B cell (primary cell): Measurements from ENCODE around the gene LMTK3. TPM values are rescaled to one million over a fixed set of nuclear protein-coding genes. Genes with fewer than 3 reads are reported as not detected.

Experiments
- ATAC-seq: fragments of 200-7000 bp; cut with Tn5 transposase; one replicate; pipeline ENCODE4 v1.10.0; 2021; ENCODE audit warnings: low read depth, mild to moderate bottlenecking, moderate number of reproducible peaks, moderate library complexity
- CTCF ChIA-PET: fragments of 350-600 bp; sonication (Branson Sonifier 250); formaldehyde crosslinking; loops from one replicate; lab custom pipeline; 2021; ENCODE audit warnings: antibody characterized with exemption, inconsistent platforms; lab: Charles Lee
- POLR2A ChIA-PET: fragments of 350-600 bp; sonication (Branson Sonifier 250); formaldehyde crosslinking; loops from one replicate; lab custom pipeline; 2021; ENCODE audit warnings: antibody characterized with exemption; lab: Charles Lee
- DNase-seq: peaks from one replicate; pipeline ENCODE4 v3.0.0; 2013
- H2AFZ ChIP-seq: 2 replicates; pipeline ENCODE4 v1.6.1; 2012; ENCODE audit warnings: mild to moderate bottlenecking, low read depth, low read length; ENCODE audit not compliant: insufficient read depth, poor library complexity, severe bottlenecking
- H3K27ac ChIP-seq, 2 donors: 1 replicate in 1 of 2; 2 replicates in 1 of 2; pipeline ENCODE4 v1.5.1; 2012 to 2013; ENCODE audit warnings: low read length in 2 of 2, mild to moderate bottlenecking in 2 of 2, moderate library complexity in 1 of 2
- H3K27me3 ChIP-seq, 4 experiments: fragments of 200-600 bp in 1 of 4; sonication (generic) in 1 of 4; replicated peaks in 1 of 4; 1 replicate in 2 of 4; 2 replicates in 2 of 4; pipeline versions ENCODE4 v1.6.1 to v1.7.0; 2013 to 2016; ENCODE audit warnings: low read length in 3 of 4, mild to moderate bottlenecking in 2 of 4, mixed read lengths in 1 of 4, moderate library complexity in 1 of 4; ENCODE audit not compliant: insufficient read depth in 4 of 4, control insufficient read depth in 3 of 4; ENCODE audit errors: control extremely low read depth in 1 of 4
- H3K36me3 ChIP-seq, 2 experiments: replicated peaks in 1 of 2; 1 replicate in 1 of 2; 2 replicates in 1 of 2; pipeline versions ENCODE4 v1.6.1 to v1.7.1; 2013; ENCODE audit warnings: low read length in 1 of 2; ENCODE audit not compliant: insufficient read depth in 2 of 2, control insufficient read depth in 1 of 2; ENCODE audit errors: control extremely low read depth in 1 of 2, extremely low read depth in 1 of 2
- H3K4me1 ChIP-seq, 2 donors: fragments of 200-600 bp in 1 of 2; sonication (generic) in 1 of 2; 1 replicate in 1 of 2; 2 replicates in 1 of 2; pipeline versions ENCODE4 v1.5.1 to v1.6.1; 2013 to 2017; ENCODE audit warnings: low read length in 2 of 2; ENCODE audit not compliant: control insufficient read depth in 2 of 2, insufficient read depth in 2 of 2
- H3K4me2 ChIP-seq: replicated peaks from 2 replicates; pipeline ENCODE3; 2012; ENCODE audit warnings: mild to moderate bottlenecking, low read depth, low read length; ENCODE audit not compliant: poor library complexity, severe bottlenecking
- H3K4me3 ChIP-seq, 5 experiments: fragments of 200-600 bp in 1 of 5; sonication (generic) in 1 of 5; 1 replicate in 3 of 5; 2 replicates in 2 of 5; pipeline versions ENCODE4 v1.5.1 to v1.7.0; 2011 to 2016; ENCODE audit warnings: low read length in 4 of 5, mild to moderate bottlenecking in 4 of 5, low read depth in 2 of 5, control low read depth in 1 of 5, moderate library complexity in 1 of 5; ENCODE audit not compliant: insufficient read depth in 1 of 5; ENCODE audit errors: control extremely low read depth in 1 of 5, extremely low read depth in 1 of 5
- H3K79me2 ChIP-seq: fragments of 200-600 bp; sonication (generic); one replicate; pipeline ENCODE4 v1.6.0; 2016; ENCODE audit warnings: low read length; ENCODE audit not compliant: control insufficient read depth, insufficient read depth
- H3K9ac ChIP-seq: fragments of 200-600 bp; sonication (generic); 2 replicates; pipeline ENCODE4 v1.6.1; 2017; ENCODE audit warnings: mild to moderate bottlenecking, low read length, moderate library complexity
- H3K9me3 ChIP-seq, 3 donors: one replicate each; pipeline versions ENCODE4 v1.6.1 to v1.7.1; 2013; ENCODE audit warnings: low read length in 2 of 3; ENCODE audit not compliant: control insufficient read depth in 2 of 3, insufficient read depth in 1 of 3; ENCODE audit errors: control extremely low read depth in 1 of 3
- H4K20me1 ChIP-seq: 2 replicates; pipeline ENCODE4 v1.6.0; 2012; ENCODE audit warnings: mild to moderate bottlenecking, low read length; ENCODE audit not compliant: insufficient read depth, control insufficient read depth, poor library complexity, severe bottlenecking
- H3K27ac Mint-ChIP-seq: one replicate; pipeline ENCODE4 v1.8.0; 2021; ENCODE audit warnings: mixed read lengths
- H3K27me3 Mint-ChIP-seq: one replicate; pipeline ENCODE4 v1.8.0; 2021; ENCODE audit warnings: mixed read lengths
- H3K4me1 Mint-ChIP-seq: one replicate; pipeline ENCODE4 v1.8.0; 2021; ENCODE audit warnings: mixed read lengths
- H3K4me3 Mint-ChIP-seq: one replicate; pipeline ENCODE4 v1.8.0; 2021; ENCODE audit warnings: mixed read lengths
- H3K9me3 Mint-ChIP-seq: one replicate; pipeline ENCODE4 v1.8.0; 2022; ENCODE audit warnings: mixed read lengths; ENCODE audit not compliant: insufficient read depth
- EZH2 ChIP-seq: IDR thresholded peaks from 2 replicates; pipeline ENCODE4 v1.6.1; 2012; ENCODE audit warnings: borderline replicate concordance, low read depth, mild to moderate bottlenecking, moderate library complexity, low read length; ENCODE audit not compliant: insufficient read depth, poor library complexity, severe bottlenecking
- WGBS: methylation state at CpG from one replicate; pipeline ENCODE4 v1.1.5; 2013; ENCODE audit warnings: missing lambda C conversion rate; ENCODE audit not compliant: insufficient coverage; 5-methylcytosine and 5-hydroxymethylcytosine counted together
- intact Hi-C: fragments of 100-400 bp; cut with micrococcal nuclease; formaldehyde crosslinking; loops from one replicate; pipeline ENCODE4 v1.10.0; 2022
- polyA plus RNA-seq: library from polyadenylated mRNA; depleted of rRNA; stranded (reverse); fragments of >200 nt; gene quantifications from 2 replicates; pipeline ENCODE4 v1.2.3, GENCODE V29; 2012
- total RNA-seq, 2 donors: library from RNA; stranded (reverse); fragments of 120-200 nt in 1 of 2; gene quantifications; 1 replicate in 1 of 2; 2 replicates in 1 of 2; pipeline versions ENCODE4 v1.2.3 to v1.2.4, GENCODE V29; 2013 to 2022
- TF ChIP-seq, protein P1 (sequence below): fragments of 200-600 bp; IDR thresholded peaks from one replicate; pipeline ENCODE4 v1.8.0; 2022; ENCODE audit warnings: antibody characterized with exemption, mild to moderate bottlenecking

Gene LMTK3
- total and polyA plus RNA-seq, 2 donors (not counting 1 experiment from before 2014, with no cell fraction given): 0.19 to 1.6 TPM

DNA sequence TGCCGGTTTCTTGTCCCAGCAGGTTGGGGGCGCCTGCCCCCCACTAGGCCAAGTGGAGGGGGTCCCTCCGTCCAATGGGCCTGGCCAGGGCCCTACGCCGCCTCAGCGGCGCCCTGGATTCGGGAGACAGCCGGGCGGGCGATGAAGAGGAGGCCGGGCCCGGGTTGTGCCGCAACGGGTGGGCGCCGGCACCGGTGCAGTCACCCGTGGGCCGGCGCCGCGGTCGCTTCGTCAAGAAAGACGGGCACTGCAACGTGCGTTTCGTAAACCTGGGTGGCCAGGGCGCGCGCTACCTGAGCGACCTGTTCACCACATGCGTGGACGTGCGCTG lies 50.0 kb downstream of the LMTK3 start:
- H3K27ac Mint-ChIP-seq: no peak overlapping the region
- intact Hi-C loops: no loop called here
- no peak for TF ChIP-seq EZH2
- TF ChIP-seq, protein P1, sequence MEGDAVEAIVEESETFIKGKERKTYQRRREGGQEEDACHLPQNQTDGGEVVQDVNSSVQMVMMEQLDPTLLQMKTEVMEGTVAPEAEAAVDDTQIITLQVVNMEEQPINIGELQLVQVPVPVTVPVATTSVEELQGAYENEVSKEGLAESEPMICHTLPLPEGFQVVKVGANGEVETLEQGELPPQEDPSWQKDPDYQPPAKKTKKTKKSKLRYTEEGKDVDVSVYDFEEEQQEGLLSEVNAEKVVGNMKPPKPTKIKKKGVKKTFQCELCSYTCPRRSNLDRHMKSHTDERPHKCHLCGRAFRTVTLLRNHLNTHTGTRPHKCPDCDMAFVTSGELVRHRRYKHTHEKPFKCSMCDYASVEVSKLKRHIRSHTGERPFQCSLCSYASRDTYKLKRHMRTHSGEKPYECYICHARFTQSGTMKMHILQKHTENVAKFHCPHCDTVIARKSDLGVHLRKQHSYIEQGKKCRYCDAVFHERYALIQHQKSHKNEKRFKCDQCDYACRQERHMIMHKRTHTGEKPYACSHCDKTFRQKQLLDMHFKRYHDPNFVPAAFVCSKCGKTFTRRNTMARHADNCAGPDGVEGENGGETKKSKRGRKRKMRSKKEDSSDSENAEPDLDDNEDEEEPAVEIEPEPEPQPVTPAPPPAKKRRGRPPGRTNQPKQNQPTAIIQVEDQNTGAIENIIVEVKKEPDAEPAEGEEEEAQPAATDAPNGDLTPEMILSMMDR: no peak
- no peaks in the 10 kb centered on the region for H3K9me3 Mint-ChIP-seq
- H3K27me3 ChIP-seq: peaks cover 0 to 1% (median 0%) of the 10 kb centered on the region in 4 experiments
- H3K4me2 ChIP-seq: no peak overlapping the region
- no peaks in the 10 kb centered on the region for H3K4me1 ChIP-seq
- H3K9me3 ChIP-seq: no peaks in the 10 kb centered on the region
- H3K4me3 Mint-ChIP-seq: no peak overlapping the region
- H3K27me3 Mint-ChIP-seq: no peaks in the 10 kb centered on the region
- H2AFZ ChIP-seq: no peak overlapping the region
- H3K4me1 Mint-ChIP-seq: no peaks in the 10 kb centered on the region
- H3K36me3 ChIP-seq: no peaks in the 10 kb centered on the region
- ChIA-PET POLR2A (no interaction called here), CTCF (interaction anchor here (0.6 to 0.8 kb wide), 2 partner anchors 44 to 56 kb away, joined by 3 read pairs; no protein-coding TSS in a partner anchor)
- ATAC-seq (no peak), DNase-seq (no peak)
- no peak overlapping the region for H3K27ac ChIP-seq
- H3K79me2 ChIP-seq: no peaks in the 10 kb centered on the region
- H3K9ac ChIP-seq: no peak overlapping the region
- H4K20me1 ChIP-seq: no peaks in the 10 kb centered on the region
- no peak overlapping the region for H3K4me3 ChIP-seq
- WGBS: 98% methylated on average over 34 of the region's 36 CpGs

DNA sequence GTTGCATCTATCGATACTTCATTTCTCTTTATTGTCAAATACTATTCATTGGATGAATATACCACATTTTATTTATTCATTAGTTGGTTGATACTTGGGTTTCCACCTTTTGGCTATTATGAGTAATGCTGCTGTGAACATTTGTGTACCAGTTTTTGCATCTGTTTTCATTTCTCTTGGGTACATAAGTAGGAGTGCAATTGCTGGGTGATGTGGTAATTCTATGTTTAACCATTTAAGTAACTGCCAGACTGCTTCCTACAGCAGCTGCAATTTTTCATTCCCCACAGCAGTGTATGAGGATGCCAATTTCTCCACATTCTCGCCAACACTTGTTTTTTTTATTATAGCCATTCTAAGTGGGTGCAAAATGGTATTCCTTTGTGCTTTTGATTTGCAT lies 53.6 kb downstream of the LMTK3 start:
- ChIA-PET CTCF (interaction anchor here (0.6 kb wide), 1 partner anchor 151 kb away, joined by 4 read pairs; no protein-coding TSS in a partner anchor), POLR2A (no interaction called here)
- H3K9me3 Mint-ChIP-seq: no peaks in the 10 kb centered on the region
- H3K27me3 ChIP-seq: no peaks in the 10 kb centered on the region
- peaks cover 27% of the 10 kb centered on the region for H4K20me1 ChIP-seq
- peaks cover 11% of the 10 kb centered on the region for H3K79me2 ChIP-seq
- H3K4me1 Mint-ChIP-seq: peaks cover 8% of the 10 kb centered on the region
- no peak overlapping the region for H3K4me2 ChIP-seq
- H3K9me3 ChIP-seq: no peaks in the 10 kb centered on the region
- no peak for ATAC-seq
- H3K9ac ChIP-seq: no peak overlapping the region
- H3K36me3 ChIP-seq: peaks cover 0 to 27% of the 10 kb centered on the region in 2 experiments
- H2AFZ ChIP-seq: no peak overlapping the region
- WGBS: no CpG with 5 or more reads among the region's 2 CpGs
- no peak overlapping the region for H3K4me3 Mint-ChIP-seq
- TF ChIP-seq, protein P1: no peak
- no peak for TF ChIP-seq EZH2
- H3K4me3 ChIP-seq: no peak overlapping the region
- DNase-seq: no peak
- no peak overlapping the region for H3K27ac ChIP-seq
- H3K27ac Mint-ChIP-seq: no peak overlapping the region
- H3K4me1 ChIP-seq: peaks cover 0 to 6% of the 10 kb centered on the region in 2 donors
- H3K27me3 Mint-ChIP-seq: no peaks in the 10 kb centered on the region
- intact Hi-C loops: no loop called here
